SH-SY5Y (cell line): ENCODE measurements around the gene FOXN1.

Experiments used
- GATA2 ChIP-seq: IDR thresholded peaks from 2 replicates; pipeline ENCODE4 v1.6.1; 2011; ENCODE audit warnings: mild to moderate bottlenecking, low read depth, low read length
- GATA3 ChIP-seq: IDR thresholded peaks from 2 replicates; pipeline ENCODE4 v1.6.1; 2011; ENCODE audit warnings: low read depth, mild to moderate bottlenecking, low read length, moderate library complexity

GRCh38 chr17:28492352-28493310, 13.5 kb upstream of the FOXN1 start:
- TF ChIP-seq GATA3 (no peak), GATA2 (no peak)
